ENCODE results near the gene NRG2.

GRCh38 chr5:140083650-140084049, 40.6 kb upstream of the NRG2 start:
- TF ChIP-seq CTCF (IDR thresholded peaks at IDR 0.05; ENCODE audit: insufficient read depth, low read length), result no peak
- no peak for TF ChIP-seq POLR2AphosphoS5 (IDR thresholded peaks at IDR 0.05; ENCODE audit: low read depth)
- no peak for TF ChIP-seq SPI1 (IDR thresholded peaks at IDR 0.05; ENCODE audit: borderline replicate concordance, low read depth)
- no peak for TF ChIP-seq GABPA (IDR thresholded peaks at IDR 0.05; ENCODE audit: low read depth)

Data from HL-60 (cell line).